Hepatocyte (in vitro differentiated cells): ENCODE measurements around the gene SNCB.

Experiments used
- EZH2phosphoT487 ChIP-seq: fragments of 200-600 bp; sonication (generic); IDR thresholded peaks from one replicate; pipeline ENCODE4 v1.6.1; 2018; ENCODE audit warnings: antibody characterized with exemption, mild to moderate bottlenecking, low read depth, moderate library complexity; ENCODE audit not compliant: unreplicated experiment, severe bottlenecking
- TF ChIP-seq, protein P1 (sequence below): fragments of 200-600 bp; sonication (generic); IDR thresholded peaks from 2 replicates; pipeline ENCODE4 v1.5.1; 2016; ENCODE audit warnings: antibody characterized with exemption, mild to moderate bottlenecking; ENCODE audit not compliant: poor library complexity

GRCh38 chr5:176628406-176629228 is 1.7 kb downstream of the SNCB start:
- TF ChIP-seq, protein P1, sequence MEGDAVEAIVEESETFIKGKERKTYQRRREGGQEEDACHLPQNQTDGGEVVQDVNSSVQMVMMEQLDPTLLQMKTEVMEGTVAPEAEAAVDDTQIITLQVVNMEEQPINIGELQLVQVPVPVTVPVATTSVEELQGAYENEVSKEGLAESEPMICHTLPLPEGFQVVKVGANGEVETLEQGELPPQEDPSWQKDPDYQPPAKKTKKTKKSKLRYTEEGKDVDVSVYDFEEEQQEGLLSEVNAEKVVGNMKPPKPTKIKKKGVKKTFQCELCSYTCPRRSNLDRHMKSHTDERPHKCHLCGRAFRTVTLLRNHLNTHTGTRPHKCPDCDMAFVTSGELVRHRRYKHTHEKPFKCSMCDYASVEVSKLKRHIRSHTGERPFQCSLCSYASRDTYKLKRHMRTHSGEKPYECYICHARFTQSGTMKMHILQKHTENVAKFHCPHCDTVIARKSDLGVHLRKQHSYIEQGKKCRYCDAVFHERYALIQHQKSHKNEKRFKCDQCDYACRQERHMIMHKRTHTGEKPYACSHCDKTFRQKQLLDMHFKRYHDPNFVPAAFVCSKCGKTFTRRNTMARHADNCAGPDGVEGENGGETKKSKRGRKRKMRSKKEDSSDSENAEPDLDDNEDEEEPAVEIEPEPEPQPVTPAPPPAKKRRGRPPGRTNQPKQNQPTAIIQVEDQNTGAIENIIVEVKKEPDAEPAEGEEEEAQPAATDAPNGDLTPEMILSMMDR, result no peak
- no peak for TF ChIP-seq EZH2phosphoT487
